ENCODE results near the gene CANX.

DNA sequence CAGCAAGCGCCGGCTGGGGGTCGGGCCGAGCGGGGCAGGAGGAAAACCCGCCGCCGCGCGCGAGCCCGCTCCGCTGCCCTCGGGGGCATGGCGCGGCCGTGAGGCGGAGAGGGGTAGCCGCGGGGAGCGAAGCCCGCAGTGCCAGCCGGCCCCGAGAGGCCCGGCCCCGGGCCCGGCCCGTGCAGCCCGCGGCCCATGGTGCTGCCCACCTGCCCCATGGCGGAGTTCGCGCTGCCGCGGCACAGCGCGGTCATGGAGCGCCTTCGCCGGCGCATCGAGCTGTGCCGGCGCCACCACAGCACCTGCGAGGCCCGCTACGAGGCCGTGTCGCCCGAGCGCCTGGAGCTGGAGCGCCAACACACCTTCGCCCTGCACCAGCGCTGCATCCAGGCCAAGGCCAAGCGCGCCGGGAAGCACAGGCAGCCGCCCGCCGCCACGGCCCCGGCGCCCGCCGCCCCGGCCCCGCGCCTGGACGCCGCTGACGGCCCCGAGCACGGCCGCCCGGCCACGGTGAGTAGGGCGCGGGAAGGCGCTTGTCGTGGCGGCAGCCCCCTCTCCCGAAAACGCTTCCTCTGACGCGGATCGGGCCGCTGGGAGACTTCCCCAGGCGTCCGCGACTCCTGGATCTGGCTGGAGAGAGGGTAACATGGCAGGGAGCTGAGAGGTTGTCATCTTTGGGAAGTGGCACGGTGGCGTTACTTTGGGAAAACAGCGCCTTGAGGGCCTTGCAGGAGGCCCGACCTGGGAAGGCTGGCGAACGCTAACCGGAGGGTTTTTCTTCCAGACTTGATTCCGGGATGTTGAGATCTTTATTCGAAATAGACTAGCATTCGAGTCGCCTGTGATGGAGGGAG, 34.4 kb downstream of the CANX start:
- TF ChIP-seq, protein P1, sequence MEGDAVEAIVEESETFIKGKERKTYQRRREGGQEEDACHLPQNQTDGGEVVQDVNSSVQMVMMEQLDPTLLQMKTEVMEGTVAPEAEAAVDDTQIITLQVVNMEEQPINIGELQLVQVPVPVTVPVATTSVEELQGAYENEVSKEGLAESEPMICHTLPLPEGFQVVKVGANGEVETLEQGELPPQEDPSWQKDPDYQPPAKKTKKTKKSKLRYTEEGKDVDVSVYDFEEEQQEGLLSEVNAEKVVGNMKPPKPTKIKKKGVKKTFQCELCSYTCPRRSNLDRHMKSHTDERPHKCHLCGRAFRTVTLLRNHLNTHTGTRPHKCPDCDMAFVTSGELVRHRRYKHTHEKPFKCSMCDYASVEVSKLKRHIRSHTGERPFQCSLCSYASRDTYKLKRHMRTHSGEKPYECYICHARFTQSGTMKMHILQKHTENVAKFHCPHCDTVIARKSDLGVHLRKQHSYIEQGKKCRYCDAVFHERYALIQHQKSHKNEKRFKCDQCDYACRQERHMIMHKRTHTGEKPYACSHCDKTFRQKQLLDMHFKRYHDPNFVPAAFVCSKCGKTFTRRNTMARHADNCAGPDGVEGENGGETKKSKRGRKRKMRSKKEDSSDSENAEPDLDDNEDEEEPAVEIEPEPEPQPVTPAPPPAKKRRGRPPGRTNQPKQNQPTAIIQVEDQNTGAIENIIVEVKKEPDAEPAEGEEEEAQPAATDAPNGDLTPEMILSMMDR (IDR thresholded peaks at IDR 0.05): no peak
- peak; percentile 12 for TF ChIP-seq POLR2A (IDR thresholded peaks at IDR 0.05)

Measured in ovary (tissue), 3 donors.